ENCODE measurements around the gene ZMIZ2.

Gene ZMIZ2

DNA sequence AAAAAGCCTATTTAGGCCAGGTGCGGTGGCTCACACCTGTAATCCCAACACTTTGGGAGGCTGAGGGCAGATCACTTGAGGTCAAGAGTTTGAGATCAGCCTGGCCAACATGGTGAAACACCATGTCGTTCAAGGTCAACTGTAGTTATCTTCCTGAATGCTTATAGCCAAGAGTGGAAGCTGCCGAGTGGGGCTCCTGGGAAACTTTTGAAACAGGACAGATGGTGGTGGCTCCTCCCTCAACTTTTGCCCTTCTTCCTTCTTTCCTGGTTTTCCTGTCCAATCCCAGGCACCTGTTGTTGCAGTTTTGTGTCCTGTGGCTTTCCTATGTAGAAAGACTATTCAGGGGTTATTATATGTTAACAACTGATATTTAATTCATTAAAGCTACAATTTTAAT is 39.1 kb downstream of the ZMIZ2 start:
- H3K4ac ChIP-seq (ENCODE audit: low read depth, low read length) = no peak overlapping the region
- WGBS (ENCODE audit: extremely low coverage, insufficient coverage, insufficient read length) = no CpG with 5 or more reads among the region's 3 CpGs
- H3K9me3 ChIP-seq (ENCODE audit: insufficient read depth, low read depth, low read length) = peaks cover 8% of the 10 kb centered on the region
- H3K4me1 ChIP-seq (ENCODE audit: control insufficient read depth in 1 of 2, insufficient read depth in 2 of 2, low read length in 2 of 2) = peaks cover 0 to 4% of the 10 kb centered on the region in 2 experiments
- H2AFZ ChIP-seq (ENCODE audit: insufficient read depth, low read length, poor library complexity) = no peak overlapping the region
- H3K14ac ChIP-seq (ENCODE audit: low read length) = no peak overlapping the region
- no peaks in the 10 kb centered on the region for H3K36me3 ChIP-seq (ENCODE audit: control insufficient read depth in 1 of 2, insufficient read depth in 2 of 2, low read length in 2 of 2)
- H4K8ac ChIP-seq (ENCODE audit: low read depth, low read length) = no peak overlapping the region
- no peak overlapping the region for H2BK120ac ChIP-seq (ENCODE audit: insufficient read depth, low read length, poor library complexity)
- H4K12ac ChIP-seq (ENCODE audit: low read depth, low read length) = no peak overlapping the region
- H3K23ac ChIP-seq (ENCODE audit: low read length) = no peak overlapping the region
- H3K4me3 ChIP-seq (ENCODE audit: low read depth, low read length) = no peak overlapping the region
- H3K9ac ChIP-seq (ENCODE audit: low read length) = no peak overlapping the region
- H3K79me2 ChIP-seq (ENCODE audit: control insufficient read depth, insufficient read depth, low read length, poor library complexity) = no peaks in the 10 kb centered on the region
- no peaks in the 10 kb centered on the region for H3K27me3 ChIP-seq (ENCODE audit: insufficient read depth, low read length)
- no peak overlapping the region for H3K27ac ChIP-seq (ENCODE audit: low read depth, low read length)
- no peak overlapping the region for H3K18ac ChIP-seq (ENCODE audit: low read length)
- no peak overlapping the region for H2BK12ac ChIP-seq (ENCODE audit: low read length)
- H3K79me1 ChIP-seq (ENCODE audit: low read length) = no peaks in the 10 kb centered on the region
- no peak overlapping the region for H4K91ac ChIP-seq (ENCODE audit: low read depth, low read length)
- no peak overlapping the region for H3K4me2 ChIP-seq (ENCODE audit: low read length)
- no peak overlapping the region for H2AK5ac ChIP-seq (ENCODE audit: low read length)
- no peak for DNase-seq
- no peak overlapping the region for H2BK5ac ChIP-seq (ENCODE audit: low read depth, low read length, poor library complexity)

DNA sequence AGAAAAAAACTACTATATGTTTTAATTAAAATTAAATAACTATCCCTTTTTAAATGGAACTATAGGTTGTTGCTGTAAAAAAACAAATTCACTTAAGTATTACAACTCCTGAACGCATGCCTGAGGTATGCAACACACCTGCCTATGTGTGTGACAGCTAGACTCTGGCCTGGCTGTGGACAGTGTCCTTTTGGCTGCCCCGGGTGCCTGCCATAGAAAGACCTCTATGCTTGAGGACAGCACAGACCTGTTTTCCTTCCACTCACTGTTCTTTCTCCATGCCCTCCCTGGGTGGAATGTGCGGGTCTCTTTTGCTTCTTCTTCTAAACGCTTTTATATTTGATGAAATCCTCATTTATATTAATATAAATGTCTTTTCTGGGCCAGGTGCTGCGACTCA is 41.3 kb downstream of the ZMIZ2 start:
- Histone ChIP-seq H3K9me3 (ENCODE audit: insufficient read depth, low read depth, low read length) (no peaks in the 10 kb centered on the region), H3K9ac (ENCODE audit: low read length) (no peak overlapping the region), H3K79me2 (ENCODE audit: control insufficient read depth, insufficient read depth, low read length, poor library complexity) (no peaks in the 10 kb centered on the region), H3K4me3 (ENCODE audit: low read depth, low read length) (no peak overlapping the region), H3K79me1 (ENCODE audit: low read length) (no peaks in the 10 kb centered on the region), H2BK12ac (ENCODE audit: low read length) (no peak overlapping the region), H3K27ac (ENCODE audit: low read depth, low read length) (no peak overlapping the region), H4K91ac (ENCODE audit: low read depth, low read length) (no peak overlapping the region), H2AK5ac (ENCODE audit: low read length) (no peak overlapping the region), H3K36me3 (ENCODE audit: control insufficient read depth in 1 of 2, insufficient read depth in 2 of 2, low read length in 2 of 2) (no peaks in the 10 kb centered on the region), H3K14ac (ENCODE audit: low read length) (no peak overlapping the region), H2BK120ac (ENCODE audit: insufficient read depth, low read length, poor library complexity) (no peak overlapping the region), H4K12ac (ENCODE audit: low read depth, low read length) (no peak overlapping the region), H3K27me3 (ENCODE audit: insufficient read depth, low read length) (no peaks in the 10 kb centered on the region), H2BK5ac (ENCODE audit: low read depth, low read length, poor library complexity) (no peak overlapping the region), H3K18ac (ENCODE audit: low read length) (no peak overlapping the region), H3K23ac (ENCODE audit: low read length) (no peak overlapping the region), H3K4me1 (ENCODE audit: control insufficient read depth in 1 of 2, insufficient read depth in 2 of 2, low read length in 2 of 2) (peaks cover 0 to 4% of the 10 kb centered on the region in 2 experiments), H2AFZ (ENCODE audit: insufficient read depth, low read length, poor library complexity) (no peak overlapping the region), H3K4ac (ENCODE audit: low read depth, low read length) (no peak overlapping the region), H3K4me2 (ENCODE audit: low read length) (no peak overlapping the region), H4K8ac (ENCODE audit: low read depth, low read length) (no peak overlapping the region)
- peak in 1 of 2 donors; percentile 55 for DNase-seq
- no CpG with 5 or more reads among the region's 5 CpGs for WGBS (ENCODE audit: extremely low coverage, insufficient coverage, insufficient read length)

DNA sequence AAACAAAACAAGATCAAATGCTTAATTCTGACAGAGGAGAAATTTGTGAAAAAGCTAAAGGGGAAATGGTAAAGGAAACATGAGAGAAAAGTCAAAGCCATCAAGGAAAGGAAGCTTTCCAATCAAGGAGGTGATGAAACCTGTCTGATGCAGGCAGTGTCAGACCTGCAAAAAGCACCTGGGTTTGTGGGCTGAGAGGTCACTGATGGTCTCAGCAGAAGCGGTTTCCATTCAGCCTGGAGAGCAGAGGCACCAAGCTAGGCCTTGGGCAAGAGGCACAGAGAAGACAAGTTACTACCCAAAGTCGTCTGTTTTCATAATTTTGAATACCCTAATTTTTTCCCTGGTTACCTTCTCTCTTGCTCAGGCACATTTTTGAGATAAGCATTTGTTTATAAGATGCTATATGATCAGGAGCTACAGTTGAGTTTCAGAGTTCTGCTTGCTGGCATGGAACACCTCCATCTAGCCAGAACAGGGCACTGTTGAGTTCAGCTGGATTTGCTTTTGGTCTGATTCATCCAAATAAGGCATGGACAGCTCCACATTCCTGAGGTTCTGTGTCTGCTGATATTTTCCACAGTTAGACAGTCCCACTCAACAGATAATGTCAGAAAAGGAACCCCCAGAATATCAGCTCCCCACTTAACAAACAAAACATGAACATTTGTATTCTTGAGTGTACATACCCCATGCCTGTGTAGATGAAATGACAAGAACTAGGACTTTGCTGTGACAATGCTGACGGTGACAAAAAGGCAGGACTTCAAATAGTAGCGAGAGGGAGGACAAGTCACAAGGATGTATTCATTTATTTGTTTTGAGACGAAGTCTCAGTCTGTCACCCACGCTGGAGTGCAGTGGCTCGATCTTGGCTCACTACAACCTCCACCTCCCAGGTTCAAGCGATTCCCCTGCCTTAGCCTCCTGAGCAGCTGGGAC is 42.9 kb downstream of the ZMIZ2 start:
- H2AFZ ChIP-seq (ENCODE audit: insufficient read depth, low read length, poor library complexity) = no peak overlapping the region
- H3K4ac ChIP-seq (ENCODE audit: low read depth, low read length) = no peak overlapping the region
- H4K8ac ChIP-seq (ENCODE audit: low read depth, low read length) = no peak overlapping the region

DNA sequence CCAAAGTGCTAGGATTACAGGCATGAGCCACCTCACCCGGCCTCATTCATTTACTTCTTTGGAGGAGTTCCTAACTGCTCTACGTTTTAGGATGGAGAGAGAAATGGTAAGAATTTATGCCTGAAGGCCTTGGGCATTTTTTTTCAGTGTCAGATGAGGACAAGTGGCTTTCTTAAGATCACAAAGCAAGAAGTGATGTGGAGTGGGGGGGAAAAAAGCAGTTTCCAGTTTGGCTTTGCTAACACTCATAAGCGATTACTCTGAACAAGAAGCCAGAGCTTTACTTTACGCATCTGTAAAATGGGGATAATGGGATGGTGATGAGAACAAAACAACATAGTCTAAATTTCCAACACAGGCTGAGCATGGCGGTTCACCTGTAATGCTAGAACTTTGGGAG is 45.3 kb downstream of the ZMIZ2 start:
- Histone ChIP-seq H2AFZ (ENCODE audit: insufficient read depth, low read length, poor library complexity) (no peak overlapping the region), H3K27me3 (ENCODE audit: insufficient read depth, low read length) (no peaks in the 10 kb centered on the region), H3K9me3 (ENCODE audit: insufficient read depth, low read depth, low read length) (no peaks in the 10 kb centered on the region), H3K36me3 (ENCODE audit: control insufficient read depth in 1 of 2, insufficient read depth in 2 of 2, low read length in 2 of 2) (peaks cover 0 to 6% of the 10 kb centered on the region in 2 experiments), H3K9ac (ENCODE audit: low read length) (no peak overlapping the region), H3K23ac (ENCODE audit: low read length) (no peak overlapping the region), H3K4me2 (ENCODE audit: low read length) (no peak overlapping the region), H3K27ac (ENCODE audit: low read depth, low read length) (no peak overlapping the region), H4K91ac (ENCODE audit: low read depth, low read length) (no peak overlapping the region), H2BK5ac (ENCODE audit: low read depth, low read length, poor library complexity) (no peak overlapping the region), H3K79me2 (ENCODE audit: control insufficient read depth, insufficient read depth, low read length, poor library complexity) (peaks cover 13% of the 10 kb centered on the region), H3K4me1 (ENCODE audit: control insufficient read depth in 1 of 2, insufficient read depth in 2 of 2, low read length in 2 of 2) (peaks cover 0 to 8% of the 10 kb centered on the region in 2 experiments), H3K18ac (ENCODE audit: low read length) (no peak overlapping the region), H3K79me1 (ENCODE audit: low read length) (peaks cover 10% of the 10 kb centered on the region), H2AK5ac (ENCODE audit: low read length) (no peak overlapping the region), H3K4me3 (ENCODE audit: low read depth, low read length) (no peak overlapping the region), H4K12ac (ENCODE audit: low read depth, low read length) (no peak overlapping the region), H4K8ac (ENCODE audit: low read depth, low read length) (no peak overlapping the region), H3K4ac (ENCODE audit: low read depth, low read length) (no peak overlapping the region), H2BK12ac (ENCODE audit: low read length) (no peak overlapping the region), H2BK120ac (ENCODE audit: insufficient read depth, low read length, poor library complexity) (no peak overlapping the region), H3K14ac (ENCODE audit: low read length) (no peak overlapping the region)
- DNase-seq = peak; percentile 94 to 98
- no CpG with 5 or more reads among the region's 5 CpGs for WGBS (ENCODE audit: extremely low coverage, insufficient coverage, insufficient read length)

More for the DNA sequence above, 42.9 kb downstream of the ZMIZ2 start:
- Histone ChIP-seq H3K79me2 (ENCODE audit: control insufficient read depth, insufficient read depth, low read length, poor library complexity) (peaks cover 4% of the 10 kb centered on the region), H3K4me3 (ENCODE audit: low read depth, low read length) (no peak overlapping the region), H2BK12ac (ENCODE audit: low read length) (no peak overlapping the region), H3K23ac (ENCODE audit: low read length) (no peak overlapping the region), H3K79me1 (ENCODE audit: low read length) (peaks cover 4% of the 10 kb centered on the region), H3K27me3 (ENCODE audit: insufficient read depth, low read length) (no peaks in the 10 kb centered on the region), H4K12ac (ENCODE audit: low read depth, low read length) (no peak overlapping the region), H3K36me3 (ENCODE audit: control insufficient read depth in 1 of 2, insufficient read depth in 2 of 2, low read length in 2 of 2) (no peaks in the 10 kb centered on the region), H4K91ac (ENCODE audit: low read depth, low read length) (no peak overlapping the region), H3K4me2 (ENCODE audit: low read length) (no peak overlapping the region), H3K9me3 (ENCODE audit: insufficient read depth, low read depth, low read length) (no peaks in the 10 kb centered on the region), H3K4me1 (ENCODE audit: control insufficient read depth in 1 of 2, insufficient read depth in 2 of 2, low read length in 2 of 2) (peaks cover 0 to 4% of the 10 kb centered on the region in 2 experiments), H3K9ac (ENCODE audit: low read length) (no peak overlapping the region), H3K27ac (ENCODE audit: low read depth, low read length) (no peak overlapping the region), H3K14ac (ENCODE audit: low read length) (no peak overlapping the region), H2BK5ac (ENCODE audit: low read depth, low read length, poor library complexity) (no peak overlapping the region), H2AK5ac (ENCODE audit: low read length) (no peak overlapping the region), H3K18ac (ENCODE audit: low read length) (no peak overlapping the region), H2BK120ac (ENCODE audit: insufficient read depth, low read length, poor library complexity) (no peak overlapping the region)
- WGBS (ENCODE audit: extremely low coverage, insufficient coverage, insufficient read length) = no CpG with 5 or more reads among the region's 8 CpGs
- DNase-seq = no peak
